ENCODE measurements around the gene OR8H2. TPM values are rescaled to one million over a fixed set of nuclear protein-coding genes. Genes with fewer than 3 reads are reported as not detected.

The OR8H2 gene
- total RNA-seq, 1 donor from 2014 or later = not detected

DNA sequence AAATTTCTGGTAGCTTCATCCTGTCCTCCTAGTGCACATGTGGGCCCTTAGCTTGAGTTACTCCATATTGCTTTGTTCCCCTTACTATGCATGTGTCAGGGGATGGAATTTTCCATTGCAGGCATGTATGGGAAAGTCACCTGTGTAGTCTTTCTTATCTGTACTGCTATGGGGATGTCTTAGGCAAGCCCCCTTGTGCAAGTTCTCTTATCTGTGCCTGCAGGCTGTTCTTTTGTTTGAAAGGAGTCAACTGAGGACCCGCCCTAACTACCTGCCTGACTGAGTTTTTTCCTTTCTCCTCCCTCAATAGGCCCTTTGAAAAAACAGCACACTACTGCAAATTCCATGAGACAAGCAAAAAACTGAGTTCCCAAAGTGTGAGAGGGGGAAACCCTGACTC is 47.9 kb downstream of the OR8H2 start:
- Histone ChIP-seq H2AFZ (ENCODE audit: low read depth, low read length) (no peak overlapping the region), H3K4me1 (ENCODE audit: insufficient read depth, low read length) (no peaks in the 10 kb centered on the region), H3K79me2 (ENCODE audit: insufficient read depth, low read length) (no peaks in the 10 kb centered on the region), H3K4me2 (ENCODE audit: low read length) (no peak overlapping the region), H3K9me3 (ENCODE audit: insufficient read depth, low read depth, low read length) (peaks cover 13% of the 10 kb centered on the region), H3K4me3 (ENCODE audit: insufficient read depth, low read depth, low read length) (no peak overlapping the region), H3K27ac (ENCODE audit: low read depth, low read length) (no peak overlapping the region), H3K36me3 (ENCODE audit: insufficient read depth, low read length) (no peaks in the 10 kb centered on the region), H3K27me3 (ENCODE audit: insufficient read depth, low read length) (no peaks in the 10 kb centered on the region), H4K20me1 (ENCODE audit: insufficient read depth, low read length) (no peaks in the 10 kb centered on the region), H3K9ac (ENCODE audit: low read length) (no peak overlapping the region)
- Mint-ChIP-seq H3K27me3 (ENCODE audit: low read depth, unreplicated experiment) (no peaks in the 10 kb centered on the region), H3K36me3 (ENCODE audit: low read depth, unreplicated experiment) (no peaks in the 10 kb centered on the region), H3K4me3 (ENCODE audit: unreplicated experiment) (no peak overlapping the region), H3K9me3 (ENCODE audit: unreplicated experiment) (peaks cover 5% of the 10 kb centered on the region), H3K27ac (ENCODE audit: unreplicated experiment) (no peak overlapping the region), H3K4me1 (ENCODE audit: low read depth, unreplicated experiment) (no peaks in the 10 kb centered on the region)
- FAIRE-seq = no peak
- TF ChIP-seq EZH2 (IDR thresholded peaks at IDR 0.05; ENCODE audit: insufficient read depth, low read length) (no peak), CTCF (IDR thresholded peaks at IDR 0.05; ENCODE audit: insufficient read depth, low read depth, low read length) (no peak)
- no peak for DNase-seq (ENCODE audit: low read depth)

- Histone ChIP-seq H3K36me3 (ENCODE audit: insufficient read depth, low read length) (no peaks in the 10 kb centered on the region), H2AFZ (ENCODE audit: low read depth, low read length) (no peak overlapping the region), H3K9ac (ENCODE audit: low read length) (no peak overlapping the region), H4K20me1 (ENCODE audit: insufficient read depth, low read length) (no peaks in the 10 kb centered on the region), H3K9me3 (ENCODE audit: insufficient read depth, low read depth, low read length) (peaks cover 13% of the 10 kb centered on the region), H3K4me1 (ENCODE audit: insufficient read depth, low read length) (no peaks in the 10 kb centered on the region), H3K4me3 (ENCODE audit: insufficient read depth, low read depth, low read length) (no peak overlapping the region), H3K27me3 (ENCODE audit: insufficient read depth, low read length) (no peaks in the 10 kb centered on the region), H3K79me2 (ENCODE audit: insufficient read depth, low read length) (no peaks in the 10 kb centered on the region), H3K4me2 (ENCODE audit: low read length) (no peak overlapping the region), H3K27ac (ENCODE audit: low read depth, low read length) (no peak overlapping the region)
- FAIRE-seq (no peak), DNase-seq (ENCODE audit: low read depth) (no peak)
- Mint-ChIP-seq H3K9me3 (ENCODE audit: unreplicated experiment) (peaks cover 5% of the 10 kb centered on the region), H3K4me1 (ENCODE audit: low read depth, unreplicated experiment) (no peaks in the 10 kb centered on the region), H3K27me3 (ENCODE audit: low read depth, unreplicated experiment) (no peaks in the 10 kb centered on the region), H3K4me3 (ENCODE audit: unreplicated experiment) (no peak overlapping the region), H3K27ac (ENCODE audit: unreplicated experiment) (no peak overlapping the region), H3K36me3 (ENCODE audit: low read depth, unreplicated experiment) (no peaks in the 10 kb centered on the region)
- TF ChIP-seq CTCF (IDR thresholded peaks at IDR 0.05; ENCODE audit: insufficient read depth, low read depth, low read length) = no peak
- no peak for TF ChIP-seq EZH2 (IDR thresholded peaks at IDR 0.05; ENCODE audit: insufficient read depth, low read length)
Observed at GRCh38 chr11:56152333-56152732, 48.8 kb downstream of the OR8H2 start.

Other genes starting within 250 kb of the OR8H2 start
- not detected in 2 replicates for gene TRIM51, start 220.4 kb upstream of the OR8H2 start, total RNA-seq
- gene OR5W2, start 189.1 kb upstream of the OR8H2 start, total RNA-seq = not detected in 2 replicates
- gene OR5I1, start 167.3 kb upstream of the OR8H2 start, total RNA-seq = not detected in 2 replicates
- gene OR10AG1, start 133.7 kb upstream of the OR8H2 start, total RNA-seq = not detected in 2 replicates
- gene OR5F1, start 109.1 kb upstream of the OR8H2 start, total RNA-seq = not detected in 2 replicates
- gene OR5AS1, start 76.0 kb upstream of the OR8H2 start, total RNA-seq = not detected in 2 replicates
- gene OR8I2, start 10.4 kb upstream of the OR8H2 start, total RNA-seq = not detected in 2 replicates
- not detected in 2 replicates for gene OR8H3, start 18.7 kb downstream of the OR8H2 start, total RNA-seq
- not detected in 2 replicates for gene OR8J3, start 36.5 kb downstream of the OR8H2 start, total RNA-seq
- gene OR8K5, start 56.6 kb downstream of the OR8H2 start, total RNA-seq = not detected in 2 replicates
- gene OR5J2, start 72.9 kb downstream of the OR8H2 start, total RNA-seq = not detected in 2 replicates
- gene OR5T2, start 130.6 kb downstream of the OR8H2 start, total RNA-seq = not detected in 2 replicates
- not detected in 2 replicates for gene OR5T3, start 148.6 kb downstream of the OR8H2 start, total RNA-seq
- not detected in 2 replicates for gene OR5T1, start 170.5 kb downstream of the OR8H2 start, total RNA-seq
- gene OR8H1, start 188.6 kb downstream of the OR8H2 start, total RNA-seq = not detected in 2 replicates
- not detected in 2 replicates for gene OR8K3, start 211.5 kb downstream of the OR8H2 start, total RNA-seq
- not detected in 2 replicates for gene OR8K1, start 242.4 kb downstream of the OR8H2 start, total RNA-seq